Panc1 (cell line): Measurements from ENCODE around the gene ANXA6. TPM values are rescaled to one million over a fixed set of nuclear protein-coding genes. Genes with fewer than 3 reads are reported as not detected.

ENCODE experiments used
- ATAC-seq: fragments of 200-7000 bp; cut with Tn5 transposase; 2 replicates; pipeline ENCODE4 v1.9.1; 2020; ENCODE audit warnings: mild to moderate bottlenecking, moderate library complexity
- BruUV-seq: library from RNA; stranded (reverse); fragments of 400-500 nt; replicated peaks from 2 replicates; lab custom pipeline; 2021; lab: Mats Ljungman, UMichigan
- CTCF ChIA-PET: fragments of 300-600 bp; sonication (Branson Sonifier 250); formaldehyde crosslinking; loops from one replicate; lab custom pipeline; 2022; ENCODE audit warnings: antibody characterized with exemption; lab: Charles Lee
- POLR2A ChIA-PET: fragments of 300-600 bp; sonication (Branson Sonifier 250); formaldehyde crosslinking; loops from one replicate; lab custom pipeline; 2022; ENCODE audit warnings: antibody characterized with exemption; lab: Charles Lee
- DNase-seq: peaks from one replicate; pipeline ENCODE4 v3.0.0-alpha.2; 2010; ENCODE audit warnings: low read depth, low spot score
- H3K27ac ChIP-seq: 2 replicates; pipeline ENCODE4 v1.5.1; 2011; ENCODE audit warnings: mild to moderate bottlenecking, low read length, inconsistent platforms
- H3K27me3 ChIP-seq: fragments of 200-500 bp; sonication (Bioruptor generic); 2 replicates; pipeline ENCODE4 v1.6.0; 2014; ENCODE audit warnings: low read length, inconsistent platforms; ENCODE audit not compliant: control insufficient read depth, insufficient read depth
- H3K36me3 ChIP-seq: fragments of 200-500 bp; sonication (Bioruptor generic); 2 replicates; pipeline ENCODE4 v1.5.1; 2014; ENCODE audit warnings: inconsistent platforms, mild to moderate bottlenecking, low read length, moderate library complexity; ENCODE audit not compliant: control insufficient read depth, insufficient read depth
- H3K4me1 ChIP-seq: 2 replicates; pipeline ENCODE4 v1.5.1; 2011; ENCODE audit warnings: inconsistent platforms, mild to moderate bottlenecking, low read length, moderate library complexity; ENCODE audit not compliant: control insufficient read depth, insufficient read depth
- H3K4me3 ChIP-seq, 2 experiments: 2 replicates each; pipeline ENCODE4 v1.5.1; 2011 to 2012; ENCODE audit warnings: low read depth in 2 of 2, low read length in 2 of 2, mild to moderate bottlenecking in 2 of 2, inconsistent platforms in 1 of 2, moderate library complexity in 1 of 2
- H3K9me3 ChIP-seq: fragments of 200-500 bp; sonication (Bioruptor generic); 2 replicates; pipeline ENCODE4 v1.5.1; 2014; ENCODE audit warnings: low read depth, mild to moderate bottlenecking, inconsistent platforms, low read length, moderate library complexity; ENCODE audit not compliant: control insufficient read depth, insufficient read depth
- POLR2AphosphoS5 ChIP-seq: IDR thresholded peaks from 2 replicates; pipeline ENCODE4 v1.6.1; 2012; ENCODE audit warnings: mild to moderate bottlenecking, low read depth, low read length, moderate library complexity
- SIN3A ChIP-seq: IDR thresholded peaks from 2 replicates; pipeline ENCODE4 v1.6.1; 2012; ENCODE audit warnings: low read depth, mild to moderate bottlenecking, low read length, moderate library complexity, borderline replicate concordance; ENCODE audit not compliant: insufficient read depth
- TCF7L2 ChIP-seq: IDR thresholded peaks from 2 replicates; pipeline ENCODE4 v1.6.1; 2011; ENCODE audit warnings: mild to moderate bottlenecking, low read depth, low read length, inconsistent platforms
- in situ Hi-C: cut with HindIII; loops from 2 replicates; pipeline ENCODE4 v1.10.0; 2016; ENCODE audit warnings: low sequenced_read_pairs, low pct_unique_long_range_greater_than_20kb
- intact Hi-C: fragments of 100-400 bp; cut with micrococcal nuclease; formaldehyde crosslinking; loops from one replicate; pipeline ENCODE4 v1.10.0; 2022; ENCODE audit not compliant: unreplicated experiment
- total RNA-seq: library from RNA; stranded (reverse); gene quantifications from one replicate; pipeline ENCODE4 v1.2.1, GENCODE V29; 2021; ENCODE audit not compliant: unreplicated experiment
- TF ChIP-seq, protein P1 (sequence below): fragments of 450-650 bp; IDR thresholded peaks from 2 replicates; pipeline ENCODE4 v1.5.1; 2017; ENCODE audit warnings: mild to moderate bottlenecking
- TF ChIP-seq, protein P2 (sequence below), 2 experiments: IDR thresholded peaks; 2 replicates each; pipeline ENCODE4 v1.6.1; 2011 to 2012; ENCODE audit warnings: low read depth in 2 of 2, control low read depth in 1 of 2, low read length in 1 of 2, mild to moderate bottlenecking in 1 of 2, moderate library complexity in 1 of 2; ENCODE audit not compliant: insufficient read depth in 1 of 2

Gene ANXA6
- total RNA-seq, 1 experiment from 2014 or later = 60.0 TPM

DNA sequence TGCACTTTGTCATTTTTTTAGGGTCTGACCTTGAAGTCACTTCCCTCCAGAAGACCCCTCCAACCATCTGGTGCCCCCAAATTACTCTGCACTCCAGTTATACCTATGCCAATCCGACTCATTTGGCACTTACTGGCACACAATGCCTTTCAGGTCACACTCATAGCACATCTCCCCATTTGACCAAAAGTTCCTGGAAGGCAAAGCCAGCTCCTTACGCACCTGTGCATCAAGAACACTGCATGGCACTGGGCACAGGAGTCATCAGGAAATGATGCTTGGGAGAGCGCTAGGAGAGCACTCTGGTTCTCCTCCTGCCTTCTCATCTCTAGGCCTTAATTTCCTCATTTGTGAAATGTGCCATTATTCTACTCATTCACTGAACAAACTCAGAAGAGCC, 79.6 kb downstream of the ANXA6 start:
- in situ Hi-C loops (no loop called here), intact Hi-C loops (no loop called here)
- Histone ChIP-seq H3K27ac (no peak overlapping the region), H3K4me3 (no peak overlapping the region), H3K4me1 (peaks cover 19% of the 10 kb centered on the region), H3K27me3 (no peaks in the 10 kb centered on the region), H3K9me3 (no peaks in the 10 kb centered on the region), H3K36me3 (no peaks in the 10 kb centered on the region)
- TF ChIP-seq, protein P1, sequence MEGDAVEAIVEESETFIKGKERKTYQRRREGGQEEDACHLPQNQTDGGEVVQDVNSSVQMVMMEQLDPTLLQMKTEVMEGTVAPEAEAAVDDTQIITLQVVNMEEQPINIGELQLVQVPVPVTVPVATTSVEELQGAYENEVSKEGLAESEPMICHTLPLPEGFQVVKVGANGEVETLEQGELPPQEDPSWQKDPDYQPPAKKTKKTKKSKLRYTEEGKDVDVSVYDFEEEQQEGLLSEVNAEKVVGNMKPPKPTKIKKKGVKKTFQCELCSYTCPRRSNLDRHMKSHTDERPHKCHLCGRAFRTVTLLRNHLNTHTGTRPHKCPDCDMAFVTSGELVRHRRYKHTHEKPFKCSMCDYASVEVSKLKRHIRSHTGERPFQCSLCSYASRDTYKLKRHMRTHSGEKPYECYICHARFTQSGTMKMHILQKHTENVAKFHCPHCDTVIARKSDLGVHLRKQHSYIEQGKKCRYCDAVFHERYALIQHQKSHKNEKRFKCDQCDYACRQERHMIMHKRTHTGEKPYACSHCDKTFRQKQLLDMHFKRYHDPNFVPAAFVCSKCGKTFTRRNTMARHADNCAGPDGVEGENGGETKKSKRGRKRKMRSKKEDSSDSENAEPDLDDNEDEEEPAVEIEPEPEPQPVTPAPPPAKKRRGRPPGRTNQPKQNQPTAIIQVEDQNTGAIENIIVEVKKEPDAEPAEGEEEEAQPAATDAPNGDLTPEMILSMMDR = no peak
- TF ChIP-seq, protein P2, sequence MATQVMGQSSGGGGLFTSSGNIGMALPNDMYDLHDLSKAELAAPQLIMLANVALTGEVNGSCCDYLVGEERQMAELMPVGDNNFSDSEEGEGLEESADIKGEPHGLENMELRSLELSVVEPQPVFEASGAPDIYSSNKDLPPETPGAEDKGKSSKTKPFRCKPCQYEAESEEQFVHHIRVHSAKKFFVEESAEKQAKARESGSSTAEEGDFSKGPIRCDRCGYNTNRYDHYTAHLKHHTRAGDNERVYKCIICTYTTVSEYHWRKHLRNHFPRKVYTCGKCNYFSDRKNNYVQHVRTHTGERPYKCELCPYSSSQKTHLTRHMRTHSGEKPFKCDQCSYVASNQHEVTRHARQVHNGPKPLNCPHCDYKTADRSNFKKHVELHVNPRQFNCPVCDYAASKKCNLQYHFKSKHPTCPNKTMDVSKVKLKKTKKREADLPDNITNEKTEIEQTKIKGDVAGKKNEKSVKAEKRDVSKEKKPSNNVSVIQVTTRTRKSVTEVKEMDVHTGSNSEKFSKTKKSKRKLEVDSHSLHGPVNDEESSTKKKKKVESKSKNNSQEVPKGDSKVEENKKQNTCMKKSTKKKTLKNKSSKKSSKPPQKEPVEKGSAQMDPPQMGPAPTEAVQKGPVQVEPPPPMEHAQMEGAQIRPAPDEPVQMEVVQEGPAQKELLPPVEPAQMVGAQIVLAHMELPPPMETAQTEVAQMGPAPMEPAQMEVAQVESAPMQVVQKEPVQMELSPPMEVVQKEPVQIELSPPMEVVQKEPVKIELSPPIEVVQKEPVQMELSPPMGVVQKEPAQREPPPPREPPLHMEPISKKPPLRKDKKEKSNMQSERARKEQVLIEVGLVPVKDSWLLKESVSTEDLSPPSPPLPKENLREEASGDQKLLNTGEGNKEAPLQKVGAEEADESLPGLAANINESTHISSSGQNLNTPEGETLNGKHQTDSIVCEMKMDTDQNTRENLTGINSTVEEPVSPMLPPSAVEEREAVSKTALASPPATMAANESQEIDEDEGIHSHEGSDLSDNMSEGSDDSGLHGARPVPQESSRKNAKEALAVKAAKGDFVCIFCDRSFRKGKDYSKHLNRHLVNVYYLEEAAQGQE (IDR thresholded peaks at IDR 0.05; ENCODE audit: insufficient read depth in 1 of 2, low read depth in 2 of 2, low read length in 1 of 2) = no peak
- no peak for TF ChIP-seq SIN3A
- TF ChIP-seq TCF7L2 = no peak
- no peak for TF ChIP-seq POLR2AphosphoS5
- BruUV-seq = no TSS peak
- ATAC-seq = no peak
- CTCF ChIA-PET = no interaction called here
- POLR2A ChIA-PET = no interaction called here
- DNase-seq = no peak

DNA sequence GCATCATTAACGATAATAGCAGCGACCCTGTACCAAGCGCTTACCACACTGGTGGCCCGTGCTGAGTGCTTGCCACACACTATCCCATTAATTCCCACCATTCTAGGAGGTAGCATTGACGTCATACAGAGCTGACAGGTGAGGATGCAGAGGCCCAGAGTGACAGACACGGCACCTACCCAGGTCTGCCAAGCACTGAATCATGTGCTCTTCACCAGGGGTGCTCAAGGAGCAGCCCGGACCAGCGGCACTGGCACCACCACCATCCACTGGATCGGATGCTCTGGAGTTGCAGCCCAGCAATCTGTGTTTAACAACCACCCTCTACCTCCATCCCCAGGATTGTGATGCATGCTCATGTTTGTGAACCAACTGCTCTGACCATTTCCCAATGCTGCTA, 80.2 kb downstream of the ANXA6 start:
- TF ChIP-seq, protein P2 (IDR thresholded peaks at IDR 0.05; ENCODE audit: insufficient read depth in 1 of 2, low read depth in 2 of 2, low read length in 1 of 2) = no peak
- no peak for TF ChIP-seq SIN3A
- Histone ChIP-seq H3K27me3 (no peaks in the 10 kb centered on the region), H3K4me1 (peaks cover 14% of the 10 kb centered on the region), H3K9me3 (no peaks in the 10 kb centered on the region), H3K36me3 (no peaks in the 10 kb centered on the region), H3K4me3 (no peak overlapping the region), H3K27ac (no peak overlapping the region)
- POLR2A ChIA-PET = no interaction called here
- ATAC-seq = no peak
- in situ Hi-C loops = no loop called here
- BruUV-seq = no TSS peak
- CTCF ChIA-PET = no interaction called here
- no peak for DNase-seq
- intact Hi-C loops = no loop called here
